Pancreas (tissue), 10 donors: ENCODE measurements around the gene LILRB1. TPM values are rescaled to one million over a fixed set of nuclear protein-coding genes. Genes with fewer than 3 reads are reported as not detected.

Experiments
- ATAC-seq, 4 donors: fragments of 200-7000 bp; cut with Tn5 transposase; one replicate each; pipeline versions ENCODE4 v1.8.0 to v1.9.1; 2020; ENCODE audit warnings: mild to moderate bottlenecking in 4 of 4, moderate library complexity in 4 of 4
- DNase-seq, 6 donors: peaks; one replicate each; pipeline ENCODE4 v3.0.0-alpha.2; 2020
- FAIRE-seq: peaks from 2 replicates; lab custom pipeline; 2012; peaks lifted over from hg19 to GRCh38; lab: Jason Lieb, UNC
- H3K27ac ChIP-seq, 4 donors: fragments of 200-600 bp; sonication (generic); 1 replicate in 3 of 4; 2 replicates in 1 of 4; pipeline versions ENCODE4 v1.5.0 to v1.8.0; 2020
- H3K27me3 ChIP-seq, 4 donors: fragments of 200-600 bp; one replicate each; pipeline ENCODE4 v1.8.0; 2021
- H3K36me3 ChIP-seq, 3 donors: fragments of 200-600 bp; sonication (generic) in 1 of 3; one replicate each; pipeline versions ENCODE4 v1.5.0 to v1.8.0; 2020 to 2021
- H3K4me1 ChIP-seq, 3 donors: fragments of 200-600 bp; one replicate each; pipeline ENCODE4 v1.8.0; 2021
- H3K4me3 ChIP-seq, 4 donors: fragments of 200-600 bp; sonication (generic) in 2 of 4; one replicate each; pipeline versions ENCODE4 v1.5.0 to v1.8.0; 2020 to 2021
- H3K9me3 ChIP-seq, 4 donors: fragments of 200-600 bp; one replicate each; pipeline ENCODE4 v1.8.0; 2021
- CTCF ChIP-seq, 4 donors: fragments of 200-600 bp; sonication (generic) in 3 of 4; IDR thresholded peaks; one replicate each; pipeline versions ENCODE4 v1.5.0 to v1.8.0; 2021; ENCODE audit warnings: antibody characterized with exemption in 4 of 4
- WGBS, 2 donors: extraction: QIAGEN DNeasy Blood & Tissue Kit; methylation state at CpG; one replicate each; pipeline ENCODE4 v1.1.7; 2013; 5-methylcytosine and 5-hydroxymethylcytosine counted together
- intact Hi-C, 3 donors: fragments of 100-400 bp; cut with DNase I; formaldehyde crosslinking; loops; one replicate each; pipeline versions ENCODE4 v1.11.1 to v1.14.2; 2022
- polyA plus RNA-seq, 2 donors: library from polyadenylated mRNA; stranded (reverse); fragments of 200-250 nt; gene quantifications; one replicate each; pipeline ENCODE4 v1.2.3, GENCODE V29; 2013
- total RNA-seq, 6 donors: library from RNA; stranded (reverse); fragmentation: NEBNext Ultra II Directional in 4 of 6; extraction: Animal tissue kit (Norgen Biotek cat#: 25700) in 4 of 6; gene quantifications; one replicate each; pipeline versions ENCODE4 v1.2.1 to v1.2.4, GENCODE V29; 2021 to 2023
- donor health status: healthy with polysubstance abuse.
- donor health status: DM: no; HTN: no; CAD: no; lungs with moderate emphysema.
- donor health status: DM: no; HTN: no; CAD: no.
- donor health status: control.
- donor health status: control.
- donor health status: Bipolar disorder and iron deficiency.
- donor health status: DM: yes; HTN: yes; CAD: no.
- donor health status: DM: no; HTN: no; CAD: no.
- donor health status: DM: no; HTN: no; CAD: no.
- donor health status: DM: yes; HTN: yes; CAD: no.

The LILRB1 gene
- total and polyA plus RNA-seq, 8 donors = 0.51 to 8.8 (median 0.89) TPM

DNA sequence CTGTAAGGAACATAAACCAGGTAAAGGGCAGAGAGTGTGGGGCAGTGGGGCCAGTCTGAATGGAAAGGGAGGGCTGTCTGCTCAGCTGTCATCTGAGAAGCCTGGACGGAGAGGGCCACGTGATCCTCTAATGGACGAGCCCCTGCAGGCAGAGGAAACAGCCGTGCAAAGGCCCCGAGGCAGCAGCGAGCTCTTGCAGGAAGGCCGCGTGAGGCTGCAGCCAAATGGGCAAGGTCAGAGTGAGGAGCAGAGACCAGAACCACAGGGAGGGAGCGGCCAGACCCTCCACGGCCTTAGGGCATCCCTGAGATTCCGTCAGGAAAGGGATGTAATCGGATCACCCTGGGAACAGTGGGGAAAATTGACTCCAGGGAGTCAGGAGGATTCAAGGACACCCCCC, 36.9 kb downstream of the LILRB1 start:
- H3K36me3 ChIP-seq = no peaks in the 10 kb centered on the region
- no peaks in the 10 kb centered on the region for H3K4me1 ChIP-seq
- TF ChIP-seq CTCF (IDR thresholded peaks at IDR 0.05) = no peak
- no peaks in the 10 kb centered on the region for H3K27me3 ChIP-seq
- H3K4me3 ChIP-seq = no peak overlapping the region
- no peak overlapping the region for H3K27ac ChIP-seq
- intact Hi-C loops = no loop called here
- DNase-seq (no peak), FAIRE-seq (no peak), ATAC-seq (no peak)
- H3K9me3 ChIP-seq = no peaks in the 10 kb centered on the region
- 64 to 66% methylated on average over 12 of the region's 12 CpGs for WGBS, 2 donors

DNA sequence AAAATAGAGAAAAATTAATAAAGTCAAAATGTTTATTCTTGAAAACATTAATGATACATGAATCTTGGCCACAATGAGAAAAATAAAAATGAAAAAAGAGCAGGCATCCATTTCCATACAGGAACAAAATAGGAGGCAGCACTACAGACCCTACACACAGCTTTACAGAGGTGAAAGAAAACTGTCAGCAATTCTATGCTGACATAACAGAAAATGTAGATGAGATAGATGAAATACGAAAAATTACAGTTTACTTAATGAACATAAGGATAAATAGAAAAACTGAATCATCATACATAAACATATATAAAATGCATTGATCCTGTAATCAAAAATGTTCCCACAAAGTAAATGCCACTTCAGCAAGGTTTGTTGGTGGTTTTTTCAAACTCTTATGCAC, 38.1 kb downstream of the LILRB1 start:
- DNase-seq (no peak), FAIRE-seq (no peak), ATAC-seq (no peak)
- no peak for TF ChIP-seq CTCF (IDR thresholded peaks at IDR 0.05)
- Histone ChIP-seq H3K9me3 (no peaks in the 10 kb centered on the region), H3K27me3 (no peaks in the 10 kb centered on the region), H3K36me3 (no peaks in the 10 kb centered on the region), H3K4me1 (no peaks in the 10 kb centered on the region), H3K27ac (no peak overlapping the region), H3K4me3 (no peak overlapping the region)
- intact Hi-C loops = no loop called here
- 26 to 27% methylated on average over 1 of the region's 1 CpG for WGBS, 2 donors

GRCh38 chr19:54670576-54671357, 40.5 kb downstream of the LILRB1 start:
- FAIRE-seq = no peak
- intact Hi-C loops = no loop called here
- Histone ChIP-seq H3K9me3 (no peaks in the 10 kb centered on the region), H3K36me3 (no peaks in the 10 kb centered on the region), H3K4me1 (no peaks in the 10 kb centered on the region), H3K27me3 (no peaks in the 10 kb centered on the region), H3K27ac (no peak overlapping the region), H3K4me3 (no peak overlapping the region)
- no peak for TF ChIP-seq CTCF (IDR thresholded peaks at IDR 0.05)
- DNase-seq = no peak
- ATAC-seq = peak in 2 of 4 donors; percentile 32 to 54
- whole genome bisulfite sequencing, 2 donors = 31 to 45% methylated on average over 3 of the region's 3 CpGs

GRCh38 chr19:54673222-54673621, 42.9 kb downstream of the LILRB1 start:
- no peak overlapping the region for H3K27ac ChIP-seq
- ATAC-seq (peak in 2 of 4 donors; percentile 34 to 67), FAIRE-seq (no peak), DNase-seq (no peak)
- H3K36me3 ChIP-seq = no peaks in the 10 kb centered on the region
- intact Hi-C loops = no loop called here
- H3K4me3 ChIP-seq = no peak overlapping the region
- no peak for TF ChIP-seq CTCF (IDR thresholded peaks at IDR 0.05)
- H3K9me3 ChIP-seq = no peaks in the 10 kb centered on the region
- no peaks in the 10 kb centered on the region for H3K4me1 ChIP-seq
- no peaks in the 10 kb centered on the region for H3K27me3 ChIP-seq
- 91 to 100% methylated on average over 1 of the region's 1 CpG for WGBS, 2 donors

GRCh38 chr19:54674021-54674617, 43.8 kb downstream of the LILRB1 start:
- H3K36me3 ChIP-seq = no peaks in the 10 kb centered on the region
- 39 to 45% methylated on average over 2 of the region's 2 CpGs for WGBS, 2 donors
- H3K4me3 ChIP-seq = no peak overlapping the region
- ATAC-seq = no peak
- no peak for DNase-seq
- H3K27ac ChIP-seq = no peak overlapping the region
- H3K27me3 ChIP-seq = no peaks in the 10 kb centered on the region
- intact Hi-C loops = no loop called here
- H3K4me1 ChIP-seq = no peaks in the 10 kb centered on the region
- H3K9me3 ChIP-seq = no peaks in the 10 kb centered on the region
- FAIRE-seq = no peak
- peak in 2 of 4 donors; percentile 17 to 21 for TF ChIP-seq CTCF (IDR thresholded peaks at IDR 0.05)
